KMS-11 (cell line): ENCODE data around the gene PRUNE2.

ENCODE experiments used
- H2AFZ ChIP-seq: fragments of 200-600 bp; sonication (generic); 2 replicates; pipeline ENCODE4 v1.6.1; 2016; ENCODE audit warnings: antibody characterized with exemption, mixed run types, low read depth
- H3K27ac ChIP-seq: fragments of 200-600 bp; sonication (generic); 2 replicates; pipeline ENCODE4 v1.6.1; 2016; ENCODE audit warnings: mild to moderate bottlenecking, mixed run types
- H3K27me3 ChIP-seq: fragments of 200-600 bp; sonication (generic); 2 replicates; pipeline ENCODE4 v1.6.1; 2017; ENCODE audit warnings: mild to moderate bottlenecking, low read depth, mixed run types, moderate library complexity; ENCODE audit not compliant: insufficient read depth
- H3K36me3 ChIP-seq: fragments of 200-600 bp; sonication (generic); 2 replicates; pipeline ENCODE4 v1.6.1; 2017; ENCODE audit warnings: mild to moderate bottlenecking, mixed run types; ENCODE audit not compliant: insufficient read depth
- H3K4me1 ChIP-seq: fragments of 200-600 bp; sonication (generic); 2 replicates; pipeline ENCODE4 v1.6.1; 2016; ENCODE audit warnings: mild to moderate bottlenecking, low read depth, mixed run types; ENCODE audit not compliant: poor library complexity, severe bottlenecking
- H3K4me2 ChIP-seq: fragments of 200-600 bp; sonication (generic); 2 replicates; pipeline ENCODE4 v1.7.0; 2016; ENCODE audit warnings: mild to moderate bottlenecking, mixed run types
- H3K4me3 ChIP-seq: fragments of 200-600 bp; sonication (generic); IDR thresholded peaks from 2 replicates; pipeline ENCODE4 v1.6.1; 2017; ENCODE audit warnings: low read depth, low read length, mixed read lengths; ENCODE audit not compliant: insufficient read depth
- H3K79me2 ChIP-seq: fragments of 200-600 bp; sonication (generic); 2 replicates; pipeline ENCODE4 v1.6.1; 2016; ENCODE audit warnings: low read depth, mixed run types; ENCODE audit not compliant: insufficient read depth
- H3K9ac ChIP-seq: fragments of 200-600 bp; sonication (generic); 2 replicates; pipeline ENCODE4 v1.6.1; 2016; ENCODE audit warnings: mild to moderate bottlenecking, mixed run types
- H4K20me1 ChIP-seq: fragments of 200-600 bp; sonication (generic); 2 replicates; pipeline ENCODE4 v1.6.1; 2016; ENCODE audit warnings: mild to moderate bottlenecking, mixed run types; ENCODE audit not compliant: insufficient read depth
- CTCF ChIP-seq: fragments of 200-600 bp; sonication (generic); conservative IDR thresholded peaks from 2 replicates; pipeline ENCODE4 v1.6.1; 2017; ENCODE audit warnings: low read depth, mild to moderate bottlenecking, antibody characterized with exemption, low read length, moderate library complexity, mixed read lengths

Gene PRUNE2

GRCh38 chr9:76697081-76697480 is 208.8 kb downstream of the PRUNE2 start:
- Histone ChIP-seq H3K79me2 (no peaks in the 10 kb centered on the region), H2AFZ (no peak overlapping the region), H3K27ac (no peak overlapping the region), H3K27me3 (no peaks in the 10 kb centered on the region), H3K36me3 (no peaks in the 10 kb centered on the region), H3K4me3 (no peak overlapping the region), H3K9ac (no peak overlapping the region), H4K20me1 (no peaks in the 10 kb centered on the region), H3K4me1 (no peaks in the 10 kb centered on the region), H3K4me2 (no peak overlapping the region)
- TF ChIP-seq CTCF: no peak

DNA sequence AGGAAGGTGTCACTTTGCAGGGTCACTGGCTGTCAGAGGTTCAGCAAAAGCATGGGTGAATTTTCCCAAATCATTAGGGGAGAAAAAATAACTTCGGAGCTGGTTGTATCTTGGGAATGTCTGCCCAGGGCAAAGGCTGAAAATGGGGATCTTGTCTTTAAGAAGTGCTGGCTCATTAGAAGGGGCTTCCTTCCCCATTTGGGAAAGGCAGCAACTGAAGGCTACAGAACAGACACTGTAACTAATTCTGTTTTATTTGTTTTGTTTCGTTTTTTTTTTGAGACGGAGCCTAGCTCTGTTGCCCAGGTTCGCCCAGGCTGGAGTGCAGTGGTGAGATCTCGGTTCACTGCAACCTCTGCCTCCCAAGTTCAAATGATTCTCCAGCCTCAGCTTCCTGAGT is 212.0 kb downstream of the PRUNE2 start:
- Histone ChIP-seq H2AFZ (no peak overlapping the region), H3K4me3 (no peak overlapping the region), H3K36me3 (no peaks in the 10 kb centered on the region), H3K79me2 (no peaks in the 10 kb centered on the region), H4K20me1 (no peaks in the 10 kb centered on the region), H3K4me2 (no peak overlapping the region), H3K4me1 (no peaks in the 10 kb centered on the region), H3K27me3 (no peaks in the 10 kb centered on the region), H3K27ac (no peak overlapping the region), H3K9ac (no peak overlapping the region)
- TF ChIP-seq CTCF: no peak

- Histone ChIP-seq H3K4me3 (no peak overlapping the region), H3K9ac (no peak overlapping the region)
- no peak for TF ChIP-seq CTCF
Measured at GRCh38 chr9:76692458-76693129, 213.3 kb downstream of the PRUNE2 start.

DNA sequence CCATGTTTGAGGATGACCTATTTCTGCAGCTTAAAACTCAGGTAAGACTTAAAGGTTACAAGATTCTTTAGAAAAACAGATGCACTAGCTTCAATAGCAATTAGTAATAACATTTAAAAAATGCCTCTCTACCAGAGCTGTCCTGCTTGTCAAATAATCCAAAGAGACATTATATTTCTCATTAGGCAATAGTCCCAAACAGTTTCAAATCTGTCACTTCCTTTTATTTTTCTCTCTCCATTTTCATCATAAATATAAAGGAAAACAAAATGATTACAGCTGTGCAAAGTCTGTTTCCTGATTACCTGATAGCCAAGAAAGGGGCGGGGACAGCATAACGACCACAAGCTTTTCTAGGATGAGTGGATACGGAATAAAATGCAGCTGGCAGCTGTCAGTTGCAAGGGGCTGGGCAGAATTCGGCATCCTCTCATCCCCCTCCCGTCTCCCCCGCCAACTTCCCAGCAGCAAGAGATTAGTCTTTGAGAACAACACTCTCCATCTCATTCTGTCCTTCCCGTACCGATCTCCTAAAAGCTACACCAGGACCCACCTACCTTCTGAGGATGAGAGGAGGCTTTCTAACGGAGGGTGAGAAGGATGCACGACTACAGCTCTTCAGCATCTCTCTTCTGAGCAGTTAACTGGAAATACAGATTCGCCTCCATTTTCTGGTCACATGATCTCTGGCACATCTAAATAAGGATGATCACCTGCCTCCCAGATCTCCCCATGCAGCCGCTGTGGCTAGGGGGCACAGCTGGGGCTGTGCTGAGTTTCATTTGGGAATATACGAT is 214.2 kb downstream of the PRUNE2 start:
- H3K27me3 ChIP-seq: no peaks in the 10 kb centered on the region
- H4K20me1 ChIP-seq: no peaks in the 10 kb centered on the region
- no peaks in the 10 kb centered on the region for H3K79me2 ChIP-seq
- no peaks in the 10 kb centered on the region for H3K36me3 ChIP-seq
- H3K27ac ChIP-seq: no peak overlapping the region
- H2AFZ ChIP-seq: no peak overlapping the region
- H3K4me3 ChIP-seq: no peak overlapping the region
- H3K4me1 ChIP-seq: no peaks in the 10 kb centered on the region
- H3K9ac ChIP-seq: no peak overlapping the region
- no peak for TF ChIP-seq CTCF
- H3K4me2 ChIP-seq: no peak overlapping the region

More at GRCh38 chr9:76692458-76693129, 213.3 kb downstream of the PRUNE2 start:
- no peak overlapping the region for H2AFZ ChIP-seq
- H4K20me1 ChIP-seq: no peaks in the 10 kb centered on the region
- H3K27me3 ChIP-seq: no peaks in the 10 kb centered on the region
- no peaks in the 10 kb centered on the region for H3K79me2 ChIP-seq
- H3K27ac ChIP-seq: no peak overlapping the region
- H3K4me2 ChIP-seq: no peak overlapping the region
- H3K4me1 ChIP-seq: no peaks in the 10 kb centered on the region
- H3K36me3 ChIP-seq: no peaks in the 10 kb centered on the region
